Measurements from ENCODE around the gene NGF. TPM values are rescaled to one million over a fixed set of nuclear protein-coding genes. Genes with fewer than 3 reads are reported as not detected.

NGF gene
- total and polyA plus RNA-seq, 2 donors (not counting 1 experiment from before 2014, with no cell fraction given): not detected

GRCh38 chr1:115323366-115324004, 14.6 kb downstream of the NGF start:
- CTCF ChIA-PET: no interaction called here
- intact Hi-C loops (cut with micrococcal nuclease): no loop called here
- peaks cover 13% of the 10 kb centered on the region for H3K27me3 Mint-ChIP-seq

GRCh38 chr1:115322631-115323030, 15.4 kb downstream of the NGF start:
- H3K27ac Mint-ChIP-seq: no peak overlapping the region
- Histone ChIP-seq H3K4me3 (ENCODE audit: control extremely low read depth in 1 of 5, extremely low read depth in 1 of 5, insufficient read depth in 1 of 5, low read depth in 2 of 5, low read length in 4 of 5) (no peak overlapping the region), H3K4me2 (replicated peaks; ENCODE audit: low read depth, low read length, poor library complexity, severe bottlenecking) (no peak overlapping the region), H3K27me3 (replicated peaks in 1 of 4; ENCODE audit: control extremely low read depth in 1 of 4, control insufficient read depth in 3 of 4, insufficient read depth in 4 of 4, low read length in 3 of 4) (peaks cover 0 to 5% (median 0%) of the 10 kb centered on the region in 4 experiments), H3K27ac (ENCODE audit: low read length in 2 of 2) (no peak overlapping the region), H3K79me2 (ENCODE audit: control insufficient read depth, insufficient read depth, low read length) (no peaks in the 10 kb centered on the region), H2AFZ (ENCODE audit: insufficient read depth, low read depth, low read length, poor library complexity, severe bottlenecking) (no peak overlapping the region), H4K20me1 (ENCODE audit: control insufficient read depth, insufficient read depth, low read length, poor library complexity, severe bottlenecking) (no peaks in the 10 kb centered on the region), H3K4me1 (ENCODE audit: control insufficient read depth in 2 of 2, insufficient read depth in 2 of 2, low read length in 2 of 2) (no peaks in the 10 kb centered on the region), H3K36me3 (replicated peaks in 1 of 2; ENCODE audit: control extremely low read depth in 1 of 2, control insufficient read depth in 1 of 2, extremely low read depth in 1 of 2, insufficient read depth in 2 of 2, low read length in 1 of 2) (no peaks in the 10 kb centered on the region), H3K9ac (ENCODE audit: low read length) (no peak overlapping the region), H3K9me3 (ENCODE audit: control extremely low read depth in 1 of 3, control insufficient read depth in 2 of 3, insufficient read depth in 1 of 3, low read length in 2 of 3) (no peaks in the 10 kb centered on the region)
- POLR2A ChIA-PET: no interaction called here
- no peak overlapping the region for H3K4me3 Mint-ChIP-seq
- CTCF ChIA-PET: no interaction called here
- intact Hi-C loops (cut with micrococcal nuclease): no loop called here
- no peak for TF ChIP-seq CTCF (IDR thresholded peaks at IDR 0.05)
- TF ChIP-seq EZH2 (IDR thresholded peaks at IDR 0.05; ENCODE audit: borderline replicate concordance, insufficient read depth, low read depth, low read length, poor library complexity, severe bottlenecking): no peak
- H3K27me3 Mint-ChIP-seq: peaks cover 14% of the 10 kb centered on the region
- no peaks in the 10 kb centered on the region for H3K9me3 Mint-ChIP-seq (ENCODE audit: insufficient read depth)
- H3K4me1 Mint-ChIP-seq: no peaks in the 10 kb centered on the region
- ATAC-seq (ENCODE audit: low read depth): no peak
- 94% methylated on average over 2 of the region's 3 CpGs for WGBS (ENCODE audit: insufficient coverage)
- no peak for DNase-seq

More at GRCh38 chr1:115323366-115324004, 14.6 kb downstream of the NGF start:
- H3K27ac Mint-ChIP-seq: no peak overlapping the region
- POLR2A ChIA-PET: no interaction called here
- ATAC-seq (ENCODE audit: low read depth) (no peak), DNase-seq (no peak)
- no peaks in the 10 kb centered on the region for H3K4me1 ChIP-seq (ENCODE audit: control insufficient read depth in 2 of 2, insufficient read depth in 2 of 2, low read length in 2 of 2)
- H2AFZ ChIP-seq (ENCODE audit: insufficient read depth, low read depth, low read length, poor library complexity, severe bottlenecking): no peak overlapping the region
- H3K4me1 Mint-ChIP-seq: no peaks in the 10 kb centered on the region
- WGBS (ENCODE audit: insufficient coverage): 40% methylated on average over 1 of the region's 2 CpGs
- no peaks in the 10 kb centered on the region for H4K20me1 ChIP-seq (ENCODE audit: control insufficient read depth, insufficient read depth, low read length, poor library complexity, severe bottlenecking)
- H3K36me3 ChIP-seq (replicated peaks in 1 of 2; ENCODE audit: control extremely low read depth in 1 of 2, control insufficient read depth in 1 of 2, extremely low read depth in 1 of 2, insufficient read depth in 2 of 2, low read length in 1 of 2): no peaks in the 10 kb centered on the region
- no peaks in the 10 kb centered on the region for H3K9me3 Mint-ChIP-seq (ENCODE audit: insufficient read depth)
- TF ChIP-seq EZH2 (IDR thresholded peaks at IDR 0.05; ENCODE audit: borderline replicate concordance, insufficient read depth, low read depth, low read length, poor library complexity, severe bottlenecking) (no peak), CTCF (IDR thresholded peaks at IDR 0.05) (no peak)
- no peak overlapping the region for H3K9ac ChIP-seq (ENCODE audit: low read length)
- peaks cover 0 to 5% (median 0%) of the 10 kb centered on the region in 4 experiments for H3K27me3 ChIP-seq (replicated peaks in 1 of 4; ENCODE audit: control extremely low read depth in 1 of 4, control insufficient read depth in 3 of 4, insufficient read depth in 4 of 4, low read length in 3 of 4)
- no peaks in the 10 kb centered on the region for H3K79me2 ChIP-seq (ENCODE audit: control insufficient read depth, insufficient read depth, low read length)
- no peaks in the 10 kb centered on the region for H3K9me3 ChIP-seq (ENCODE audit: control extremely low read depth in 1 of 3, control insufficient read depth in 2 of 3, insufficient read depth in 1 of 3, low read length in 2 of 3)
- no peak overlapping the region for H3K27ac ChIP-seq (ENCODE audit: low read length in 2 of 2)
- H3K4me3 Mint-ChIP-seq: no peak overlapping the region
- H3K4me2 ChIP-seq (replicated peaks; ENCODE audit: low read depth, low read length, poor library complexity, severe bottlenecking): no peak overlapping the region
- H3K4me3 ChIP-seq (ENCODE audit: control extremely low read depth in 1 of 5, extremely low read depth in 1 of 5, insufficient read depth in 1 of 5, low read depth in 2 of 5, low read length in 4 of 5): no peak overlapping the region
